ENCODE measurements around the gene NAGA.

DNA sequence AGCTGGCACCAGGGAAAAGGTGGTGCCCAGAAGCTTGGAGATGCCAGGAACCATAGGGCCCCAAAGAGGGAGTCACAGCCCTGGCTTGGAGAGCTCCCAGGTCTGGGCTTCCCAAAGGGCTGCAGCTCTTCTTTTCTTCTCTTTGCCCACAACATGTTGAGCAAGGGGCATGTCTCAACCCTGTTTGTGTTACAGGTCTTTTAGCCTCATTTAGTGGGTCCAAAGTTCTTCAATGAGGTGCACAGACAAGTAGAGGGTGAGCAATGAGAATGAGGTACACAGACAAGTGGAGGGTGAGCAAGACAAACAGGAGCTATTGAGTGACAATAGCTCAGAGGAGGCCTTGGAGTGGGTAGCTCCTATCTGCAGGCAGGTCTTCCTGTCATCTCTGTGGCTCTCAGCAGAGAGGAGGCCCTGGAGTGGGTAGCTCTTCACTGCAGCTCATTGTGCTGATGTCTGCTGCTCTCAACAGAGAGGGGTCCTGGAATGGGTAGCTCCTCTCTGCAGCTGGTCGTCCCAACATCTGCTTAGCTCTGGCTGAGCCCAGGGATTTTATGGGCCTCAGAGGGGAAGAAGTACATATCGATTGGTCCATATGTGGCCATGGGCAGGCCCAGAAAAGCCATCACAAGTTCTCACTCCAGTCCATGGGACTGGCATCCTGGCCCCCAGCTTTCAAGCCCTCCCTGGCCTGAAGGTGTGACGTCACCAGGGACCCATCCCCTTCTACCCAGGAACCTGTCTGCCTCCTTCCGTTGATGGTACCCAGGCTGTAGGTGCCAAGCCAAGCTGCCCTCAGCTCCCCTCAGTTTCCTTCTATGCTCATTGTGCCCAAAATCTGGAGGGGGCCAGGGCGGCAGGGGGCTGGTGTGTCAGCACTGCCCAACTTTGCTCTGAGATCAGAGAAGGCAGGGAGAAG lies 37.1 kb downstream of the NAGA start:
- TF ChIP-seq, protein P1, sequence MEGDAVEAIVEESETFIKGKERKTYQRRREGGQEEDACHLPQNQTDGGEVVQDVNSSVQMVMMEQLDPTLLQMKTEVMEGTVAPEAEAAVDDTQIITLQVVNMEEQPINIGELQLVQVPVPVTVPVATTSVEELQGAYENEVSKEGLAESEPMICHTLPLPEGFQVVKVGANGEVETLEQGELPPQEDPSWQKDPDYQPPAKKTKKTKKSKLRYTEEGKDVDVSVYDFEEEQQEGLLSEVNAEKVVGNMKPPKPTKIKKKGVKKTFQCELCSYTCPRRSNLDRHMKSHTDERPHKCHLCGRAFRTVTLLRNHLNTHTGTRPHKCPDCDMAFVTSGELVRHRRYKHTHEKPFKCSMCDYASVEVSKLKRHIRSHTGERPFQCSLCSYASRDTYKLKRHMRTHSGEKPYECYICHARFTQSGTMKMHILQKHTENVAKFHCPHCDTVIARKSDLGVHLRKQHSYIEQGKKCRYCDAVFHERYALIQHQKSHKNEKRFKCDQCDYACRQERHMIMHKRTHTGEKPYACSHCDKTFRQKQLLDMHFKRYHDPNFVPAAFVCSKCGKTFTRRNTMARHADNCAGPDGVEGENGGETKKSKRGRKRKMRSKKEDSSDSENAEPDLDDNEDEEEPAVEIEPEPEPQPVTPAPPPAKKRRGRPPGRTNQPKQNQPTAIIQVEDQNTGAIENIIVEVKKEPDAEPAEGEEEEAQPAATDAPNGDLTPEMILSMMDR (IDR thresholded peaks at IDR 0.05) = no peak
- TF ChIP-seq POLR2A (IDR thresholded peaks at IDR 0.05) = no peak
